Endothelial cell of umbilical vein (primary cell): ENCODE results near the gene DLEC1. TPM values are rescaled to one million over a fixed set of nuclear protein-coding genes. Genes with fewer than 3 reads are reported as not detected.

ENCODE experiments used
- BruUV-seq: library from RNA; stranded (reverse); fragments of 400-500 nt; replicated peaks from 2 replicates; lab custom pipeline; 2021; lab: Mats Ljungman, UMichigan
- CTCF ChIA-PET: fragments of 300-600, 350-600 bp; sonication (Branson Sonifier 250); formaldehyde crosslinking; loops from one replicate; lab custom pipeline; 2021; ENCODE audit warnings: antibody characterized with exemption, inconsistent platforms; lab: Charles Lee
- POLR2A ChIA-PET: fragments of 300-600, 350-600 bp; sonication (Branson Sonifier 250); formaldehyde crosslinking; loops from one replicate; lab custom pipeline; 2021; ENCODE audit warnings: antibody characterized with exemption, inconsistent platforms; lab: Charles Lee
- DNase-seq: peaks from one replicate; pipeline ENCODE4 v3.0.0-alpha.2; 2011; ENCODE audit warnings: low read depth, low spot score
- FAIRE-seq: peaks from 2 replicates; lab custom pipeline; 2011; peaks lifted over from hg19 to GRCh38; lab: Jason Lieb, UNC
- H2AFZ ChIP-seq: 2 replicates; pipeline ENCODE4 v1.6.0; 2012; ENCODE audit warnings: low read depth, low read length, control low read depth, inconsistent platforms
- H3K27ac ChIP-seq: 2 replicates; pipeline ENCODE4 v1.5.1; 2011; ENCODE audit warnings: low read depth, mild to moderate bottlenecking, control low read depth, low read length, moderate library complexity; ENCODE audit not compliant: insufficient read depth
- H3K27me3 ChIP-seq, 2 experiments: 2 replicates each; pipeline versions ENCODE4 v1.6.0 to v1.6.1; 2011; ENCODE audit warnings: low read length in 2 of 2, mixed read lengths in 1 of 2; ENCODE audit not compliant: control insufficient read depth in 2 of 2, insufficient read depth in 2 of 2
- H3K36me3 ChIP-seq, 2 experiments: 2 replicates in 1 of 2; 3 replicates in 1 of 2; pipeline ENCODE4 v1.5.1; 2011; ENCODE audit warnings: low read length in 2 of 2, mild to moderate bottlenecking in 1 of 2, moderate library complexity in 1 of 2; ENCODE audit not compliant: control insufficient read depth in 2 of 2, insufficient read depth in 2 of 2; ENCODE audit errors: extremely low read depth in 1 of 2
- H3K4me1 ChIP-seq: 3 replicates; pipeline ENCODE4 v1.5.1; 2011; ENCODE audit warnings: mild to moderate bottlenecking, low read length; ENCODE audit not compliant: control insufficient read depth, insufficient read depth; ENCODE audit errors: extremely low read depth
- H3K4me2 ChIP-seq: 2 replicates; pipeline ENCODE4 v1.6.1; 2011; ENCODE audit warnings: low read length, control low read depth, mixed read lengths; ENCODE audit not compliant: insufficient read depth
- H3K4me3 ChIP-seq, 3 experiments: fragments of 200-600 bp in 1 of 3; sonication (generic), shearing (Covaris generic) in 1 of 3; replicated peaks in 1 of 3; 2 replicates each; pipeline ENCODE4 v1.5.1; 2011 to 2016; ENCODE audit warnings: control low read depth in 3 of 3, low read length in 3 of 3, mild to moderate bottlenecking in 2 of 3, inconsistent platforms in 1 of 3, low read depth in 1 of 3, moderate library complexity in 1 of 3; ENCODE audit not compliant: insufficient read depth in 1 of 3
- H3K79me2 ChIP-seq: 2 replicates; pipeline ENCODE4 v1.6.0; 2012; ENCODE audit warnings: low read length, inconsistent platforms; ENCODE audit not compliant: control insufficient read depth, insufficient read depth
- H3K9ac ChIP-seq: replicated peaks from 2 replicates; pipeline ENCODE3; 2011; ENCODE audit warnings: low read length, control low read depth; ENCODE audit not compliant: insufficient read depth; ENCODE audit errors: extremely low read depth
- H3K9me1 ChIP-seq: replicated peaks from 3 replicates; pipeline ENCODE4 v1.6.0; 2011; ENCODE audit warnings: mild to moderate bottlenecking, low read length; ENCODE audit not compliant: control insufficient read depth, insufficient read depth; ENCODE audit errors: extremely low read depth
- H3K9me3 ChIP-seq: replicated peaks from 2 replicates; pipeline ENCODE4 v1.5.1; 2012; ENCODE audit warnings: low read length, inconsistent platforms; ENCODE audit not compliant: control insufficient read depth, insufficient read depth
- H4K20me1 ChIP-seq: replicated peaks from 2 replicates; pipeline ENCODE3; 2011; ENCODE audit warnings: mild to moderate bottlenecking, low read length; ENCODE audit not compliant: control insufficient read depth, insufficient read depth; ENCODE audit errors: extremely low read depth
- FOS ChIP-seq: IDR thresholded peaks from 2 replicates; pipeline ENCODE4 v1.6.1; 2011; ENCODE audit warnings: mild to moderate bottlenecking, low read length, moderate library complexity, borderline replicate concordance; ENCODE audit not compliant: insufficient read depth
- GATA2 ChIP-seq: IDR thresholded peaks from 2 replicates; pipeline ENCODE4 v1.7.0; 2011; ENCODE audit warnings: low read depth, mild to moderate bottlenecking, moderate library complexity, mixed read lengths, low read length; ENCODE audit not compliant: insufficient read length, insufficient read depth
- JUN ChIP-seq: IDR thresholded peaks from 2 replicates; pipeline ENCODE4 v1.6.1; 2011; ENCODE audit warnings: borderline replicate concordance, low read depth; ENCODE audit not compliant: insufficient read length, insufficient read depth
- POLR2AphosphoS5 ChIP-seq: IDR thresholded peaks from 2 replicates; pipeline ENCODE4 v1.6.1; 2012; ENCODE audit warnings: low read depth, mild to moderate bottlenecking, control low read depth, low read length, moderate library complexity; ENCODE audit not compliant: insufficient read depth
- dilution Hi-C: fragments of 300-500 bp; cut with MboI; formaldehyde crosslinking; loops from one replicate; pipeline ENCODE4 v1.15.0; 2019; ENCODE audit warnings: low sequenced_read_pairs; ENCODE audit not compliant: extremely low pct_ligation_motif_present
- intact Hi-C: fragments of 100-400 bp; cut with micrococcal nuclease; formaldehyde crosslinking; loops from one replicate; pipeline ENCODE4 v1.10.0; 2022
- polyA plus RNA-seq, 4 experiments: library from polyadenylated mRNA; depleted of rRNA in 3 of 4; stranded (reverse) in 3 of 4; unstranded in 1 of 4; fragments of >200 nt; gene quantifications; 2 replicates each; pipeline versions ENCODE4 v1.2.1 to v1.2.3, GENCODE V29; 2011 to 2012; ENCODE audit warnings: missing spikeins in 1 of 4
- total RNA-seq: library from RNA; stranded (reverse); gene quantifications from 2 replicates; pipeline ENCODE4 v1.2.3, GENCODE V29; 2021
- TF ChIP-seq, protein P1 (sequence below): IDR thresholded peaks from 2 replicates; pipeline ENCODE4 v1.6.1; 2011; ENCODE audit not compliant: insufficient read depth, insufficient read length
- TF ChIP-seq, protein P2 (sequence below), 2 donors: IDR thresholded peaks; 1 replicate in 1 of 2; 2 replicates in 1 of 2; pipeline ENCODE4 v1.5.1; 2011; ENCODE audit warnings: low read length in 2 of 2, mild to moderate bottlenecking in 2 of 2, moderate library complexity in 2 of 2, control low read depth in 1 of 2, inconsistent platforms in 1 of 2, low read depth in 1 of 2; ENCODE audit not compliant: insufficient read depth in 1 of 2; ENCODE audit errors: extremely low read depth in 1 of 2

Gene DLEC1
- total and polyA plus RNA-seq, 2 donors (not counting 3 experiments of a cell fraction or from before 2014, with no cell fraction given) = not detected

DNA sequence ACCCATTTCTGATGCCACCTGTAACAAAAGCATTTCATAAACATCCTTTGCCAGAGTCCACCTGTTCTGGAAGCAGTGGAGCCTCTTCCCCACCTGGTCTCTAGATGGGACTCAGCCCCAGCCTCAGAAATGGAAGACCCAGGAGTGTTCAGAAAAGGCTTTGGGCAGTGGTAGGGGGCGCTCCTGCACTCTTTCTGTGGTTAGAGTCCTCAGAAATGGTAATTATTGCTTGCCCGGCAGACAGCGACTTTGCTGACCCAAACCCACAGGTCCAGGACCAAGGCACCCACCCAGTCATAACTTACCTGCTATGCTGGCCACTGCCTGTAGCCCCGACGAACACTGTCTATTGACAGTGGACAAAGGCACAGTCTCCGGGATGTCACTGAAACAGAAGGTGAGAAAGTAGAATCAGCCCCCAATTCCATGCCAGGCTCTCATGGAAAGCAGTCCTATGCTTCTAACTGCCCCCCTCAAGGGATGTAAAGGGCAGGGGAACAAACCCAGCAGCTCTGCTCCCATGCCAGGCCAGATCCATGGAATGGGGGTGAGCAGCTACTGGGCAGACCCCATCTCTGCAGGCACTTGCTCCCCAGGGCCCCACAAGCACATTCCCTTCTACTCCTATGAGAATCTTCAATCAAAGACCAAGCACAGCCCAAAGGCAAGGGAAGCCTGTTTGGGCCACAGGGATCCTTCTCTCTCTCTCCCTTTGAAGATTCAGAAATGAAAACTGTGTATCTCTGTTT is 92.8 kb downstream of the DLEC1 start:
- Histone ChIP-seq H3K4me1 (peaks cover 4% of the 10 kb centered on the region), H3K4me3 (no peak overlapping the region), H4K20me1 (no peaks in the 10 kb centered on the region), H3K9ac (no peak overlapping the region), H3K36me3 (peaks cover 9 to 32% of the 10 kb centered on the region in 2 experiments), H2AFZ (no peak overlapping the region), H3K9me1 (no peaks in the 10 kb centered on the region), H3K27ac (no peak overlapping the region), H3K4me2 (no peak overlapping the region), H3K27me3 (no peaks in the 10 kb centered on the region), H3K9me3 (no peaks in the 10 kb centered on the region), H3K79me2 (peaks cover 11% of the 10 kb centered on the region)
- TF ChIP-seq POLR2AphosphoS5 (no peak), GATA2 (no peak), FOS (no peak), JUN (no peak)
- TF ChIP-seq, protein P1, sequence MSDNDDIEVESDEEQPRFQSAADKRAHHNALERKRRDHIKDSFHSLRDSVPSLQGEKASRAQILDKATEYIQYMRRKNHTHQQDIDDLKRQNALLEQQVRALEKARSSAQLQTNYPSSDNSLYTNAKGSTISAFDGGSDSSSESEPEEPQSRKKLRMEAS = no peak
- TF ChIP-seq, protein P2, sequence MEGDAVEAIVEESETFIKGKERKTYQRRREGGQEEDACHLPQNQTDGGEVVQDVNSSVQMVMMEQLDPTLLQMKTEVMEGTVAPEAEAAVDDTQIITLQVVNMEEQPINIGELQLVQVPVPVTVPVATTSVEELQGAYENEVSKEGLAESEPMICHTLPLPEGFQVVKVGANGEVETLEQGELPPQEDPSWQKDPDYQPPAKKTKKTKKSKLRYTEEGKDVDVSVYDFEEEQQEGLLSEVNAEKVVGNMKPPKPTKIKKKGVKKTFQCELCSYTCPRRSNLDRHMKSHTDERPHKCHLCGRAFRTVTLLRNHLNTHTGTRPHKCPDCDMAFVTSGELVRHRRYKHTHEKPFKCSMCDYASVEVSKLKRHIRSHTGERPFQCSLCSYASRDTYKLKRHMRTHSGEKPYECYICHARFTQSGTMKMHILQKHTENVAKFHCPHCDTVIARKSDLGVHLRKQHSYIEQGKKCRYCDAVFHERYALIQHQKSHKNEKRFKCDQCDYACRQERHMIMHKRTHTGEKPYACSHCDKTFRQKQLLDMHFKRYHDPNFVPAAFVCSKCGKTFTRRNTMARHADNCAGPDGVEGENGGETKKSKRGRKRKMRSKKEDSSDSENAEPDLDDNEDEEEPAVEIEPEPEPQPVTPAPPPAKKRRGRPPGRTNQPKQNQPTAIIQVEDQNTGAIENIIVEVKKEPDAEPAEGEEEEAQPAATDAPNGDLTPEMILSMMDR (IDR thresholded peaks at IDR 0.05; ENCODE audit: extremely low read depth in 1 of 2, insufficient read depth in 1 of 2, low read depth in 1 of 2, low read length in 2 of 2) = peak; percentile 57 to 73
- BruUV-seq = no TSS peak
- intact Hi-C loops (loop anchor here (10.0 kb wide), 2 partner anchors 277 to 523 kb away; no protein-coding TSS in a partner anchor), dilution Hi-C loops (no loop called here)
- ChIA-PET CTCF (interaction anchor here (1.0 to 2.1 kb wide), 4 partner anchors 115 to 348 kb away, joined by 4 to 10 read pairs (median 6); no protein-coding TSS in a partner anchor), POLR2A (no interaction called here)
- peak; percentile 55 for FAIRE-seq
- peak; percentile 51 for DNase-seq
